ENCODE measurements around the gene WFIKKN1.

WFIKKN1 gene

GRCh38 chr16:630815-631405, at the start of gene WFIKKN1:
Gene WFIKKN1 (plus strand): TSS chr16:630985. CDS start chr16:631254, 269 bp downstream.
- DNase-seq, result no peak

- DNase-seq, result no peak
These were observed 48.6 kb upstream of the WFIKKN1 start for GRCh38 chr16:582218-582613.

- DNase-seq, result no peak
These were observed 48.0 kb upstream of the WFIKKN1 start for GRCh38 chr16:582614-583331.

- DNase-seq, result no peak
These were observed 47.3 kb upstream of the WFIKKN1 start for GRCh38 chr16:583470-583814.

GRCh38 chr16:583815-584591, 46.8 kb upstream of the WFIKKN1 start:
- DNase-seq, result peak in 14 of 56 donors; percentile 10 to 53 (median 28)

GRCh38 chr16:585351-585750, 45.4 kb upstream of the WFIKKN1 start:
- no peak for DNase-seq

GRCh38 chr16:586047-586644, 44.6 kb upstream of the WFIKKN1 start:
- no peak for DNase-seq

- peak in 8 of 56 donors; percentile 22 to 37 (median 32) for DNase-seq
These were observed 43.9 kb upstream of the WFIKKN1 start for GRCh38 chr16:586645-587590.

GRCh38 chr16:588639-588888, 42.2 kb upstream of the WFIKKN1 start:
- DNase-seq, result peak in 9 of 56 donors; percentile 26 to 58 (median 46)

- DNase-seq, result peak; percentile 92 to 100 (median 98)
These were observed 41.7 kb upstream of the WFIKKN1 start for GRCh38 chr16:588889-589657.

GRCh38 chr16:589658-590187, 41.1 kb upstream of the WFIKKN1 start, which contains the start of gene RAB40C:
Gene RAB40C (plus strand): TSS chr16:590066. CDS start chr16:590292, 226 bp downstream.
- peak; percentile 94 to 100 (median 99) for DNase-seq

GRCh38 chr16:590188-590814, 40.5 kb upstream of the WFIKKN1 start:
- peak in 2 of 56 donors; percentile 34 to 45 for DNase-seq

GRCh38 chr16:590815-591200, 40.0 kb upstream of the WFIKKN1 start:
- no peak for DNase-seq

GRCh38 chr16:591231-591630, 39.6 kb upstream of the WFIKKN1 start:
- no peak for DNase-seq

- DNase-seq, result no peak
These were observed 38.8 kb upstream of the WFIKKN1 start for GRCh38 chr16:591892-592517.

- peak in 45 of 56 donors; percentile 27 to 83 (median 54) for DNase-seq
These were observed 38.1 kb upstream of the WFIKKN1 start for GRCh38 chr16:592518-593306.

GRCh38 chr16:593406-593805, 37.4 kb upstream of the WFIKKN1 start:
- DNase-seq, result peak in 1 of 56 donors; percentile 15

GRCh38 chr16:593807-594206, 37.0 kb upstream of the WFIKKN1 start:
- DNase-seq, result peak in 4 of 56 donors; percentile 7 to 28 (median 14)

All from nucleus accumbens (tissue), 56 donors.